Astrocyte of the spinal cord (primary cell): ENCODE results near the gene CD276.
A peak's percentile ranks its signal among the peaks of the same experiment; 100 is the strongest.
"Not testable (repeated sequence)": the region's sequence is repeated elsewhere in the genome, so short reads cannot be mapped to it uniquely, and the experiment has no call there.

ENCODE experiments used
- DNase-seq: peaks from one replicate; pipeline ENCODE4 v3.0.0; 2011; ENCODE audit warnings: low read depth, low spot score
- H3K4me3 ChIP-seq: 2 replicates; pipeline ENCODE4 v1.5.1; 2011; ENCODE audit warnings: low read depth, mild to moderate bottlenecking, low read length, moderate library complexity
- in situ Hi-C: cut with HindIII; loops from 2 replicates; pipeline ENCODE4 v1.10.0; 2017; ENCODE audit warnings: low sequenced_read_pairs
- TF ChIP-seq, protein P1 (sequence below): IDR thresholded peaks from 2 replicates; pipeline ENCODE4 v1.5.1; 2012; ENCODE audit warnings: low read depth, mild to moderate bottlenecking, low read length, inconsistent platforms

CD276 gene

DNA sequence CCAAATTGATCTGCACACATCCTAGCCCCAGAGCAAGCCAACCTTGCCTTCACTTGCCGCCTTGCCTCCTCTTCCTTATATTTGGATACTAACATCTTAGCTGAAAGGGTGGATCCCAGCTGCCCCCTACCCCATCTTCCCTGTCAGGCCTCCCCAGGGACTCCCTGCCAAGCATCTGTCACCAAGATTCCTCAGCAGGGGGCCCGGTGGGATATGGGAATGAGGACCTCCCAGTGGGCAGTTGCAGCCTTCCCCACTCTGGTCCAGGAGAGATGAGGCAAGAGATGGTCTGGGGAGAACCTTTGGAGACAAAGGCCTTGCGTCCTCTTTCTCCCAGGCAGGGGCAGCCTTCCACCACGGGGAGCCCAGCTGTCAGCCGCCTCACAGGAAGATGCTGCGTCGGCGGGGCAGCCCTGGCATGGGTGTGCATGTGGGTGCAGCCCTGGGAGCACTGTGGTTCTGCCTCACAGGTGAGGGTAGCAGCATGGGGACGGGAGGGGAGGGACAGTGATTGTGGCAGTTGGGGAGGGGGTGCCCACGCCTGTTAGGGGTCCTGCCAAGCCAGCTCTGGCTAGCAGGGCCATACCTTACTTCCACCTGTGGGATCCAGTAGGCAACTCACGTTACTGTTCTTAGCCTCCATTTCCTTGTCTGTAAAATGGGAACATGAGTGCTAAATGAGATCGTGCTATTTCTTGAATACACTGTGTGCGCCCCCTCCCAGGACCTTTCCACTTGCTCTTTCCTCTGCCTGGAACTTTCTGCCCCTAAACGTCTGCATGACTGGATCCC lies 15.3 kb downstream of the CD276 start:
- TF ChIP-seq, protein P1, sequence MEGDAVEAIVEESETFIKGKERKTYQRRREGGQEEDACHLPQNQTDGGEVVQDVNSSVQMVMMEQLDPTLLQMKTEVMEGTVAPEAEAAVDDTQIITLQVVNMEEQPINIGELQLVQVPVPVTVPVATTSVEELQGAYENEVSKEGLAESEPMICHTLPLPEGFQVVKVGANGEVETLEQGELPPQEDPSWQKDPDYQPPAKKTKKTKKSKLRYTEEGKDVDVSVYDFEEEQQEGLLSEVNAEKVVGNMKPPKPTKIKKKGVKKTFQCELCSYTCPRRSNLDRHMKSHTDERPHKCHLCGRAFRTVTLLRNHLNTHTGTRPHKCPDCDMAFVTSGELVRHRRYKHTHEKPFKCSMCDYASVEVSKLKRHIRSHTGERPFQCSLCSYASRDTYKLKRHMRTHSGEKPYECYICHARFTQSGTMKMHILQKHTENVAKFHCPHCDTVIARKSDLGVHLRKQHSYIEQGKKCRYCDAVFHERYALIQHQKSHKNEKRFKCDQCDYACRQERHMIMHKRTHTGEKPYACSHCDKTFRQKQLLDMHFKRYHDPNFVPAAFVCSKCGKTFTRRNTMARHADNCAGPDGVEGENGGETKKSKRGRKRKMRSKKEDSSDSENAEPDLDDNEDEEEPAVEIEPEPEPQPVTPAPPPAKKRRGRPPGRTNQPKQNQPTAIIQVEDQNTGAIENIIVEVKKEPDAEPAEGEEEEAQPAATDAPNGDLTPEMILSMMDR = no peak

DNA sequence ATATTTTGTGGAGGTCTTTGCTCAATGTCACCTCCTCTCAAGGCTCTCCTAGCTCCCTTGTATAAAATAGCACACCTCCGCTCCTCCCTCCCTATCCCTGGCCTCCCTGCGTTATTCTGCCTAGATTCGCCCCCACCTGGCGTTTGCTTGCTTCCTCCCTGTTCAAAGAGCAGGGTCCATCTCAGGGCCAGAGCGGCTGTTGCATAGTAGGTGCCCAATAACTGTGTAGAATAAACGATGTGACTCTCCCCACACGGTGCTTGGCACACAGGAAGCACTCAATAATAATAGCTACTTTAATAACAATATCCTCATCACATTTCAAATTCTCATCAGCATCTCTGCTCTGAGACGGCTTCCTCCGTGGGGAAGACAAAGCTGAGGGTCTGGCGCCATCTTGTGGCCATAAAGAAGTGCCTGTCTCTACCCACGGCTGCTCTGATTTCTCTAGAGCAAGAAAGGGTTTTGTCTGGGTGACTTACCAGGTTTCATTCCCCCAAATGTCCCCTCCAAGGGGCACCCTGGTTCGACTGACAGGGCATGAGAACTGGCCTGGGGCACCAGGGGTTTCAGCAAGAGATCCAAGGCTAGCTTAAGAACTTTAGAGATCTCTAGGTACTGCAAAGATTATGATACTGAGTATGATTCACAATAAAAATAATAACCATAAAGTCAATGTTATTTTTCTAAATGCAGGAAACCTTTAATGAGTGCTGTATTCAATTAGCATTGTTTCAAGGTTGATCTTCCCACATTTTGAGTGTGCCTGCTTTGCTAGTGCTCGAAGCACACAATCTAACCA lies 16.1 kb downstream of the CD276 start:
- H3K4me3 ChIP-seq = no peak overlapping the region
- TF ChIP-seq, protein P1 = peak; percentile 93
- peak; percentile 82 for DNase-seq
- in situ Hi-C loops = no loop called here

More for the DNA sequence above, 15.3 kb downstream of the CD276 start:
- in situ Hi-C loops = no loop called here
- no peak for DNase-seq
- H3K4me3 ChIP-seq = no peak overlapping the region

DNA sequence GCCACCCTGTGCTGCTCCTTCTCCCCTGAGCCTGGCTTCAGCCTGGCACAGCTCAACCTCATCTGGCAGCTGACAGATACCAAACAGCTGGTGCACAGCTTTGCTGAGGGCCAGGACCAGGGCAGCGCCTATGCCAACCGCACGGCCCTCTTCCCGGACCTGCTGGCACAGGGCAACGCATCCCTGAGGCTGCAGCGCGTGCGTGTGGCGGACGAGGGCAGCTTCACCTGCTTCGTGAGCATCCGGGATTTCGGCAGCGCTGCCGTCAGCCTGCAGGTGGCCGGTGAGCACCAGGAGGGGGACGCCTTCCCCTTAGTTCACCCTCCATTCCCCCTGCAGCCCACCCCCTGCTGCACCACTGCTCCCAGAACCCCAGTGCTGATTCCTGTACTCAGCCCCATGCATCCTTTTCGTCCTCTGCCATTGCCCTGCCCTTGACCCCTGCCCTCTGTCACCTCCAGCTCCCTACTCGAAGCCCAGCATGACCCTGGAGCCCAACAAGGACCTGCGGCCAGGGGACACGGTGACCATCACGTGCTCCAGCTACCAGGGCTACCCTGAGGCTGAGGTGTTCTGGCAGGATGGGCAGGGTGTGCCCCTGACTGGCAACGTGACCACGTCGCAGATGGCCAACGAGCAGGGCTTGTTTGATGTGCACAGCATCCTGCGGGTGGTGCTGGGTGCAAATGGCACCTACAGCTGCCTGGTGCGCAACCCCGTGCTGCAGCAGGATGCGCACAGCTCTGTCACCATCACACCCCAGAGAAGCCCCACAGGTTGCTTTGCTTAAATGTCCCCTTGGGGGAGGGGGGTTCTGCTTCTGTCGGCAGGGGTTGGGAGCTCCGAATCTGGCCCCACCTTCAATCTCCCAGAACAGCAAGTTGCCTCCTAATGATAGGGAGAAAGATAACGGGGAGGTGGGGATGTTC lies 18.4 kb downstream of the CD276 start:
- in situ Hi-C loops, DNase-seq, H3K4me3 ChIP-seq: not testable (repeated sequence)

DNA sequence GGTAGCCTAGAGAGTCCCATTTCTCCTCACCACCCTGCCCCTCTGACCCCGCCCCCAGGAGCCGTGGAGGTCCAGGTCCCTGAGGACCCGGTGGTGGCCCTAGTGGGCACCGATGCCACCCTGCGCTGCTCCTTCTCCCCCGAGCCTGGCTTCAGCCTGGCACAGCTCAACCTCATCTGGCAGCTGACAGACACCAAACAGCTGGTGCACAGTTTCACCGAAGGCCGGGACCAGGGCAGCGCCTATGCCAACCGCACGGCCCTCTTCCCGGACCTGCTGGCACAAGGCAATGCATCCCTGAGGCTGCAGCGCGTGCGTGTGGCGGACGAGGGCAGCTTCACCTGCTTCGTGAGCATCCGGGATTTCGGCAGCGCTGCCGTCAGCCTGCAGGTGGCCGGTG lies 19.4 kb downstream of the CD276 start:
- H3K4me3 ChIP-seq, DNase-seq, in situ Hi-C loops: not testable (repeated sequence)

DNA sequence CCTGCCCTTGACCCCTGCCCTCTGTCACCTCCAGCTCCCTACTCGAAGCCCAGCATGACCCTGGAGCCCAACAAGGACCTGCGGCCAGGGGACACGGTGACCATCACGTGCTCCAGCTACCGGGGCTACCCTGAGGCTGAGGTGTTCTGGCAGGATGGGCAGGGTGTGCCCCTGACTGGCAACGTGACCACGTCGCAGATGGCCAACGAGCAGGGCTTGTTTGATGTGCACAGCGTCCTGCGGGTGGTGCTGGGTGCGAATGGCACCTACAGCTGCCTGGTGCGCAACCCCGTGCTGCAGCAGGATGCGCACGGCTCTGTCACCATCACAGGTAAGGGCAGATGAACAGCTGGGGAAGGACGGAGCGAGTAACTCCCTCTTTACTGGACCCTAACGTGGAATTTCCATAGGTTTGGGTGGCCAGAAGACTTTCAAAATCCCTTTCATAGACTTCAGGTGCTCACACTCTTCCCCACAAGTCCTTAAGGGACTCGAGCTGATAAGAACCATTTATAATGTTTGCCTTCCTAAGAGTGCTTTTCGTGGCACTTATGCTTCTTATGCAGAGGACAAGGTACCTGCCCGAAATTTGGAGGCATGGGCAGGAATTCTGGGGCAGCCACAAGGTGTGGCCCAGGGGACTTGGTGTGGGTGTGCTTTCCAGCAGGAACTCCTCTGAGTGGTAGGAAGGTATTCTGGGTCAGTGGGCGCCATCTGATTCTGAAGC lies 20.1 kb downstream of the CD276 start:
- DNase-seq, H3K4me3 ChIP-seq, in situ Hi-C loops: not testable (repeated sequence)

DNA sequence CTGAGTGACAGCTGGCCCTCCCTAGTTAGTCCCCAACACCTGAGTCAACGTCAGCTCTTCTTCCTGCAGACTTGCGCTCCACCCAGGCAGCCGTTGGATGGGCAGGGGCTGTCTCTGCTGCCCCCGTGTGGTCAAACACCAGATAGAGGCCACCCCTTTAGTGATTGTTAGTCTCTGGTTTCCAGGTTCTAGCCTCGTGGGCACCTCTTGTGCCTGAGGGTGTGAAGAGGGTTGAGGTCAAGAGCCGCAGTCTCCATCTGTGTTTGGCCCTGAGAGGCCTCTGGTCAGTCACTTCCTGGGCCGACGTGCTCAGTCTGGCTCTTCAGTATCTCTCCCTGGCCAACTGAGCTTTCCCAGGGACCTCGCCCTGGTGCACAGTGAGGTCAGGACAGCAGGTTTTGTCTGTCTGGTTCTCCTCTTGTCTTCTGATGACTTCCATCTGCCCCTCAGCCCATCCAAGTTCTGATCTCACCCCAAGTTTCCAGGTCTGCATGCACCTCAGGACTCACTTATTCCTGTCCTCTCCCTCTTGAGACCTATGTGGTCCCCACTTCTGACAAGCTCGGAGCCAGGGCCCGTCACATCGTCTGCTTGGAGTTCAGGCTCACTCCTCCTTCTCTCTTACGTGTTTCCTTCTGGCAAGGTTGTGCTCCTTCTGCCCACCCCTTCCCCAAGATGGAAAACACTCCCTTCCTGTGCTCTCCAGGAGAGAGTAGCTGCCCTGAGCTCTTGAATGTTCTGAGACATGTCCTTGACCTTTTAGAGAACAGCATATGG lies 20.9 kb downstream of the CD276 start:
- peak; percentile 47 for DNase-seq
- in situ Hi-C loops = no loop called here
- no peak overlapping the region for H3K4me3 ChIP-seq
- TF ChIP-seq, protein P1 = peak; percentile 88

DNA sequence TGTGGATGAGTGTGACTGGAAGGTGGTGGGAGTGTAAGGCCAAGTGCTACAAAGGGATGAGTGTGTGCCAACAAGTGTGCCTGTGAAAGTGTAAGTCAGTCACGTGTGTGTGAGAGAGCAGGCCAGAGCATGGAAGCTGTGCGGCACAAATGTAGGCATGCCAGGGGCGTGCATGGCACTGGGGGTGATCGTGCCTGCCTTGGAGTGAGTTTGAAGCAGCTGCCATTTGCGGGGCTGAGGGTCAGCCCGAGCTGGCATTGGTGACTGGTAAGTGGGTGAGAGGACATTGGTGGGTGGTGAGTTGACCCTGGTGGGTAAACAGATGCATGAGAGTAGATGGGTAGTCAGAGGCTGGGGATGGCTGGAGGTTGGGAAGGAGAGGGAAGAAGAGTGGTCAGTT lies 24.5 kb downstream of the CD276 start:
- DNase-seq = no peak
- in situ Hi-C loops = no loop called here
- no peak overlapping the region for H3K4me3 ChIP-seq
- TF ChIP-seq, protein P1 = no peak
